8988T (cell line): Measurements from ENCODE around the gene FAM162A.

ENCODE experiments used
- DNase-seq: peaks from one replicate; pipeline ENCODE4 v3.0.0; 2011

FAM162A gene

DNA sequence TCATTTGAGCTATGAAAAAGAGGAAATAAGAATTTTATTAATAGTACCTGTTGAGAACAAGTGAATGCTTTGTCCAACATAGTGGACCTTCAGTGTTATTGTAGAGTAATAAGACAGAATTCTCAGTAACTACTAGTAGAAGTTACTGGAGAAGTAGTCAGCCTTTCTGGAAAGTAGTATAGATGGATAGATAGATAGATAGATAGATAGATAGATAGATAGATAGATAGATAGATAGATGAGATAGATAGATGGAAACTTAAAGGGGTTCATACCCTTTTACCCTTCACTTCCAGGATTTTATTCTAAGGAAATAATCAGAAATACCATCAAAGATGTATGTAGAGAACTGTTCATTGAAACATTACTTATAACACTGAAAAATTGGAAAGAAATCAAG lies 5.2 kb downstream of the FAM162A start:
- DNase-seq: no peak

DNA sequence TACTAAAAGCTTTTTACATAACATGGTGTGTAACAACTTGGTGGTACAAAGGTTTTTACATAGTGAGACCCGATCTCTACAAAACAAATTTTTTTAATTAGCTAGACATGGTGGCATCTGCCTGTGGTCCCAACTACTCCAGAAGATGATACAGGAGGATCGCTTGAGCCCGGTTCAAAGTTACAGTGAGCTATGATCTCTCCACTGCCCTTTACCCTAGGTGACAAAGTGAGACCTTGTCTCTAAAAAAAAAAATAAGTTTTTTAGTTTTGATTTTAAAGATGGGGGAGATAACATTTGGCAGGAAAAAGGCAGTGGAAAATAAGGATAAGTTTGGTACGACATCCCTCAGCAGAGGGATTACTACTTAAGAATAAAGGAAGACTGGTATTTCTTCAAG lies 5.9 kb downstream of the FAM162A start:
- no peak for DNase-seq

DNA sequence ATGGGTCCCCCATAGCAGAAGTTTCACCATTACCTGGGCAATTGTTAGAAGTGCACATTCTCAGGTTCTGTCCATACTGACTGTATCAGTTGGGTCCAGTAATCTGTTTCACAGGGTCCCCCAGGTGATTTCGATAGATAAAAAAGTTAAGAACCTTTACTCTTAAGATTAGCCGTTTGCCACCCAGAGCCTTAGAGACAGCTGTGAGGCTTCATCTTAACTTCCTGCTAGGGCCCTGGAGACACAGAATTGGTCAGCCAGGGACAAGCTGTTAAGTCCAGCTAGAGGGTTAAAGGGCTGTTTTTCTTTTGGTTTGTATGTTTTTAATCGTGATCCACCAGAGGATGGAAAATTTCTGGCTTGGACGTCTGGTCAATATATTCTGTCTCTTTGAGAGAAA lies 6.7 kb downstream of the FAM162A start:
- no peak for DNase-seq

DNA sequence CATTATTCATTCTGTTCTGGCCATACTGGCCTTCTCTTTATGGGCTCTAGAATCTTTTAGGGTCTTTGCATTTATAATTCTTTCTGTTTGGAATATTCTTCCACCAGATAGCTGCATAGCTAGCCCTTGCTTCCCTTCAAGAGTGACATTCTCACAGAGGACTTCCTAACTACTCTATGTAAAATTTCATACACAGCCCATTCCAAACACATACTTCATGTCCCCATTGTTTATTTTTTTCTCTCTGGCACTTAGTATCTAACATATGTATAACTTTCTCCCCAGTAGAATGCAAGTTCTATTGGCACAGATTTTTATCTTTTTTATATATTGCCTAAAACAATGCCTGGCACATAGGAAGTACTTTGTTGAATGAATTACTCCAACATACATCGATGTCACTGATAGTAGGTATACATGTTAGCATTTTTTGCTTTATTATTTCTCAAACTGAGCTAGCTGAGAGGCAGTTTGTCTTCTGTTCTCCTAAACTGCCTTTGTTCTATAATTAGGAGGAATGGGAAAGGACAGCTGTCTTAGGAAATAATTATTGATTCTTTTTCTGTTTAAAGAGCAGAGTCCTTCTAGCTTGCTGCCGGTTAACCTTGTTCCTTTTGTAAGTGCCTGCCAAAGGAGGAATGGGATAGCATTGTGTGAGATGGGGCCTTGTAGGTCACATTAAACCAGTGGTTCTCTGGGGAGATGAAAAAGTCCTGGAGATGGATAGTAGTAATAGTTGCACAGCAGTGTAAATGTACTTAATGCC lies 7.9 kb downstream of the FAM162A start:
- DNase-seq: no peak

DNA sequence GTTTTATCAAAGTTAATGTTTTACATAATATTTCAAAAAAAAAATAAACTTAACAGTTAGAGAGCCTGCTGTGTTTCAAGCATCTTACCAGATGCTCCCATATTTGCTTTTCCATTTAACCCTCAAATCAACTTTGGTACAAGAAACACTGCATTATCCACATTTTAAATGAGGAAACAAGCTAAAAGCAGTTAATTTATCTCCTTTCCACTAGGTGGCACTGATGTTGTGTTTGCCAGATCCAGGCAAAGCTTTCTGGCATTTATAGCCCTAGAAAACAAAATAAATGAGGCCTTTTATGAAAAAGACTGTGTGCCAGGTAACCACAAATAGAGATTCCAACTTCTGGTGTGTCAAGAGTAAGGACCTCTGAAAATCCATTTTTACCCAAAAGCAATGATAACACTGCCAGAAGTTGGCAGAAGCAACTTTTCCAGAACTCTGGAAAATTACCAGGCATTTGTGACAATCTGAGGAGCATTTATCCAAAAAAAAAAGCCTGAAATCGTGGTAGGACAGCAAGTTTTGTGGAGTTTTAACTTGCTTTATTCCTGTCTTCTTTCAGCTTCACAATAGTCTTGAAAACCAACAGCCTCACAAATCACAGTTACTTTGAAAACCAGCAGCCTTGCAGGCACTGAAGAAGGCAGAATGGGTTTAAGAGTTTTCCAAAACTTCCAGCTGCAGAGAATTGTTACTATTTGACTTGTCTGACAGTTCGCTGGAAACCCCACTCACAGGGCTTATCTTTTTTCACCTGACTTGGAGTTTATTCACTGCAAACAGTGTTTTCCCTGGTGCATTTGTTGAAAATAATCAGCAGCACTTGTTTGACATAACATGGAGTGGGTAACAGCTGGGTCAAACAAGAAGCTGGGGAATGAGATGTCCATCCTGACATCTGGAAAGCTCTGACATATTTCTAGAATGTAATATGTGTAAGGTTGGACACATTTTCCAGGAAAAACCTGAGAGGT lies 9.2 kb downstream of the FAM162A start:
- DNase-seq: no peak

DNA sequence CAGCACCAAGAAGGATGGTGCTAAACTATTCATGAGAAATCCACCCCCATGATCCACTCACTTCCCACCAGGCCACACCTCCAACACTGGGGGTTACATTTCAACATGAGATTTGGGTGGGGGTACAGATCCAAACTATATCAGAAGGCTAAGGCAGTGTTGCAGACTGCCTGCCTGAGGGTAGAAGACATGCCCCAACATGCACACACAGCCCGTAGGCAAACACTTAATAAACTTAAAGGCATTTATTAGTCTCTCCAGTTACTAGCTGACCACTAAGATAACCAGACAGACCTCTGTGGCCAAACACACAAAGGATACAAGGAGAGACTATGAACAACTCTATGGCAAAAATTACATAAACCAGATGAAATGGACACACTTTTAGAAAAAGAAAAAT lies 10.2 kb downstream of the FAM162A start:
- no peak for DNase-seq

DNA sequence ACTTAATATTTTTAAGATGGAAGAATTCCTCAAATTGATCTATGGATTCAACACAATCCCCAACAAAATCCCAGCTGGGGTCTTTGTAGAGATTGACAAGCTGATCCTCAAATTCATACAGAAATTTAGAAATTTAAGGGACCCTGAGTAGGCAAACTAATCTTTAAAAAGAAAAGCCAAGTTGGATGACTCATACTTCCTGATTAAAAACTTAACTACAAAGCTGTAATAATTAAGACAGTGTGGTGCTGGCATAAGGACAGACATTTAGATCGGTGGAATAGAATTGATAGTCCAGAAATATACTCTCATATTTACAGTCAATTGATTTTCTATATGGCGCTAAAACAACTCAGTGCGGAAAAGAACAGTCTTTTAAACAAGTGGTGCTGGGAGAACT lies 11.6 kb downstream of the FAM162A start:
- no peak for DNase-seq

DNA sequence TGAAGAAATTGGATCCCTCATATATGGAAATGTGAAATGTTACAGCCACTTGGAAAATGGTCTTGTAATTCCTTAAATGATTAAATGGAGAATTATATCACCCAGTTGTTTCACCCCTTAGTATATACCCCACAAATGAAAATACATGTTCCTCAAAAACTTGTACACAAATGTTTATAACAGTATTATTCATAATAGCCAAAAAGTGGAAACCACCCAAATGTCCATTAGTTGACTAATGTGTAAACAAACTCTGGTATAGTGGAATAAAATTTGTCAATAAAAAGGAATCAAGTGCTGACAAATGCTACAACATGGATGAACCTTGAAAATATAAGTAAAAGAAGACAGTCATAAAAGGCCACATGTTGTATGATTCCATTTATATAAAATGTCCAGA lies 12.5 kb downstream of the FAM162A start:
- no peak for DNase-seq

DNA sequence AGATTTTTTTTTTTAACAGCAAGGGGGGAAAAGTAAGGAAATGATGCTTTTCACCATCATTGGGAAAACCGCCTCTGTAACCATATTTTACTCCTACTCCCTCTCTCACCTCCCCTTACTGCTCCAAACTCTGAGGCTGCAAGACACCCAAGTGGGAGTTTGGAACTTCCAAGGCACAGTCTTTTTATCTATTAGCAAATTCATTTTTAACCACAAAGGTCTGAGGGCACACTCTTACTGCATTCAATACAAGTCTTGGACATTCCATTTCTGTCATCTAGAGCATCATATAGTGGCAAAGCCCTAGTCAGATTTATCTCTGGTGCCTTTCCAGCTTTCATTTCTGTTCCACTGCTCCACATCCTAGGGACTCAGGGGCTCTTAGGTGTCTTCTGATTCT lies 13.2 kb downstream of the FAM162A start:
- no peak for DNase-seq

DNA sequence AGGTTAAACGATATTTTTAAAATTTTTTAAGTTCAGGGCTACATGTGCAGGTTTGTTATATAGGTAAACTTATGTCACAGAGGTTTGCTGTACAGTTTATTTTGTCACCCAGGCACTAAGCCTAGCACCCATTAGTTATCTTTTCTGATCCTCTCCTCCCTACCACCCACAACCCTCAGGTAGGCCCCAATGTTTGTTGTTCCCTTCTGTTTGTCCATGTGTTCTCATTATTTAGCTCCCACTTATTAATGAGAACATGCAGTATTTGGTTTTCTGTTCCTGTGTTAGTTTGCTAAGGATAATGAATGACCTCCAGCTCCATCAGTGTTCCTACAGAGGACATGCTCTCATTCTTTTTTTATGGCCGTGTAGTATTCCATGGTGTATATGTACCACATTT lies 14.9 kb downstream of the FAM162A start:
- no peak for DNase-seq

DNA sequence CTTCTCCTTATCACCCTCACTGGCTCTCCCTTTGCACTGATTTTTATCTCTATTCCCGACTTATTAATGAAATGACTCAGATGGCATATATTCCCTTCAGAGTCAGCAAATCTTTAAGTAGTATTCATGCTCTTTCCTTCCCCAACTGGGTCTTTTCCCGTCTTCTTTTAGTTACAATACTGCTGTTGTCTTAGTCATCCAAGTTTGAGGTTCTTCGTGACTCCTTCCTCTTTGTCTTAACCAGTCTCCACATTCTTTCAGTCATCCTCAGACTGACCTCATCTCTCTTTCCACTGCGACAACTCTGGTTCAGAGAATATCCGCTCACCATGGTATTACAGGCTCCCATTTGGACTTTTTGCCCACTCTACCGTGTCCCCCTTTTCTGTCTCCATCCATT lies 19.5 kb downstream of the FAM162A start:
- DNase-seq: no peak

DNA sequence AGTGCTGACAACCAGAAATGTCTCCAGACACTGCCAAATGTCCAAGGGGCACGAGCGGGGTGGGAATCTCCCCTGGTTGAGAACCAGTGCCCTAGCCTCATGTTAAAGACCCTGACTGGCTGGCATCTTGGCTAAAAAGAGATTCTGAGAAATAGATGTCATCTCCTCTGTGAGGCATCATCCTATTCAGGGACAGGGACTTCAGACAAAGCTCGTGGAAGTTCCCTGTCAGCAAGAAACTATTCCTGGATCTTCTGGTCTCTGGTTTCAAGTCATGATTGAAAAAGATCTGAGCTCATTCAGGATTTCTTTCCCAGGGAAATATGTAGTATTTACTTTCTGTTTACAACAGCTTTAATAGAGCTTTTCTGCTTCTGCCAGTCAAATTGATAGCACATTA lies 21.0 kb downstream of the FAM162A start:
- DNase-seq: no peak

DNA sequence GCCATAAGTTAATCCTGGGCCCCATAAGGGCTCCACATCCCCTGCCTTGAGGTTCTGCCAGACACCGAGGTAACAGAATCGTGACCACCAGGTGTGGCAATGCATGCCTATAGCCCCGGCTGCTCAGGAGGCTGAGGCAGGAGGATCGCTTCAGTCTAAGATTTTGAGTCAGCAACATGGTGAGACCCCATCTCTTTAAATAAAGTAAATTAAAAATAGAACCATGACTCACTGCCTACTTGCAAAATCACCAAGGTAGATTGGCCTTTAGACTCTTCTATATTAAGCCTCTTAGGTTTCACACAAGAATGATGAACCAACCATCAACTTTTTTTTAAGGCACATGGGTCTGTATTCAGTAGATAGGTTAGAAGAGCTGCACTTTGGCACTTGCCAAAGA lies 22.2 kb downstream of the FAM162A start:
- no peak for DNase-seq

DNA sequence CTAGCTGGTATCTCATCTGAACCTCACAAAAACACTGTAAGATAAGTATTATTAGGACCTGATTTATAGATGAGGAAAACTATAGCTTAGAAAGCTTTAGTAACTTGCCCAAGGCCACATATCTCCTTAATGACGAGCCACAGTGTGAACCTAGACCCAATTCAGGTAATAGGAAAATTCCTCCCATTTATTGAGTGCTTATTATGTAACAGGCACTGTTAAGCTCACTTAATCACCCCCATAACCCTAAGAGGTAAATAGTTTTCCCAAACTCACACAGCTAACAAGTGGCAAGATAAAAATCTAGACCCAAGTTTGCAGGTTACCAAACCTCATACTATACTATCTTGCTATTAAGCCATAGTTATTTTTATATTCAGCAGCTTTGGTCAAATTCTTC lies 24.0 kb downstream of the FAM162A start:
- no peak for DNase-seq

DNA sequence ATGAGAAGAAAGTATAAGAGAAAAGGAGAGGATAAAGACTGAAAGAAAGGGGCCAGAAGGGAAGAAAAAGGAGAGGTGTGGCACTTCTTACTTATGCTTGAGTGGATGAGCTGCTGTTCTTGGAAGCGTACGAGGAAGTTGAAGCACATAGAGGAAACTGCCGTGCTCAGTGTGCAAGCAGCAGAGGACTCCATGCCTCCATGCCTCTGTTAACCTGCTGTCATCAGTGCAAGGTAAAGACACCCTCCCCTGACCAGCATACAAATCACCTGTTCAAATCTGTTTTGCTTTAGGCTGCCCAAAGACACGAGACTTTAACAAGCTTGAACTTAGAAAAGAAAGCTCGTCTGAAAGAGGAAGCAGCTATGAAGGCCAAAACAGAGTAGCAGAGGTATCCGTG lies 25.5 kb downstream of the FAM162A start:
- no peak for DNase-seq

DNA sequence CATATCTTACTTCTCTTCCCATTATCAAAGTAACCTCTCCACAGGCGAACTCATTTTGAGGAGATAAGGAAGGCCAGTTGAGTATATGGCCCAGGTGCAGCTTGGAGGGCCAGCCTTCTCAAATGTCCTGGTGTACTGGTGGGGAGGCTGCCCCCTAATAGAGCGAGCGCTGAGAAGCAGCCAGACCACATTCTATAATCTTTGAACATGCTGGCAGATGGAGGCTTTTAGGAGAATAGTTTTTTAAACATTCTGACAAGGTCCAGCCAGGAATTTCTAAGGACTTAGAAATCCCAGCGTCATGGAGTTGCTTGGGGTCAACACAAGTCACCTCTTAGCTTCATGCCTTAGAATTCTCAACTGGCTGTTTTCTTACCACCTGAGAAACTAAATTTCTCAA lies 26.1 kb downstream of the FAM162A start:
- no peak for DNase-seq

DNA sequence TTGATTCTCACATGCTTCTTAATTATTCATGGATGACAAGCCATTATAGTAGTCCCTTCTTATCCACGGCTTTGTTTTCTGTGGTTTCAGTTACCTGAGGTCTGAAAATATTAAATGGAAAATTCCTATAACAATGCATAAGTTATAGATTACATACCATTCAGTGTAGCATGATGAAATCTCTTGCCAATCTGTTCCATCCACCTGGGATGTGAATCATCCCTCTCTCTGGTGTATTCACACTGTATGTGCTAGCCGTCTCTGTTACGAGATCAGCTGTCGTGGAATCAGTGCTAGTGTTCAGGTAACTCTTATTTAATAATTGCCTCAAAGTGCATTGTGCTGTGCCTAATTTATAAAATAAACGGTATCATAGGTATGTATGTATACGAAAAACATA lies 26.7 kb downstream of the FAM162A start:
- DNase-seq: no peak

DNA sequence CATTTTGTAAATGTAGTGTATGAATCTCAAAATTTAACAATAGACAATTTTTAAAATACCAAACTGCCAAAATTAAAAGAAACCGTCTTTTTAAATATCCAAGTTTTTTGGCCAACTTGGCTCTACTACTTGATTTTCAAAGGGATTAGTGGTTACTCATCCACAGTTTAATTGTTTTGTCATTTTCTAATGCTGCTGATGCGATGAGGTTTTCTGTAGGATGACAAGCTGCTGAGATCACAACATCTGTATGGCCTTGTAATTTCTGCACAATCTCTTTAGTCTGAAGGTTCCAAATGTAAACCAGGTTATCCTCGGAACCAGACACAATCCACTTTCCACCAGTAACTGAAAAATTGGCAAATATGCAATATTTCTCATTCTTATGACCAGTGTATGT lies 30.4 kb downstream of the FAM162A start:
- DNase-seq: no peak

DNA sequence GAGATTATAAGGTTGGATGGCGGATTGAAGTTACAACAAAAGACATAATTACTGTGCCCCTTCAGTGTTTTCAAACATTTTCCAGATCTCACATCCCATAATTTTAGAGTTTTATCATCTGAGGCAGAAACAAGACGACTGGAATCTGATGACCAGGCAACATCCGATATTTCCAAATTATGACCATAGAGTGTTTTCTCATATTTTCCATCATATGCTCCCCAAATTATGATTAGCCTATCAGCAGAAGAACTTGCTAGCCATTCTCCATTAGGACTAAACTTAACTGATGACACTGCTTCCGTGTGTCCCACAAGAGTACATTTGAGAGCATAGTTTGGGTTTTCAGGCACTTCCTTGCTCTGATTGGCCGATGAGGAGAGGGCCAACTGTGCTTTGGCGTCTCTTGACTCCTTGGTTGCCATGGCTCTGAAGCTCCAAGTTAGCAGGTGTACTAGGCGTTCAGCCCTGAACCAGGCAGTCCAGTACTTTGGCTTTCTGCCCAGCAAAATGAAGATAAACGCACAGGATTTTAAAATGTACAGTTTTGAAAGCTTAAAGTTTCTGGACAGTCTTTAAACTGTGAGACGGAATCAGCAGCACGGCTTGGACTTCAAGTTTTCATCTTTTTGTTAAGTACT lies 31.2 kb downstream of the FAM162A start:
- no peak for DNase-seq

DNA sequence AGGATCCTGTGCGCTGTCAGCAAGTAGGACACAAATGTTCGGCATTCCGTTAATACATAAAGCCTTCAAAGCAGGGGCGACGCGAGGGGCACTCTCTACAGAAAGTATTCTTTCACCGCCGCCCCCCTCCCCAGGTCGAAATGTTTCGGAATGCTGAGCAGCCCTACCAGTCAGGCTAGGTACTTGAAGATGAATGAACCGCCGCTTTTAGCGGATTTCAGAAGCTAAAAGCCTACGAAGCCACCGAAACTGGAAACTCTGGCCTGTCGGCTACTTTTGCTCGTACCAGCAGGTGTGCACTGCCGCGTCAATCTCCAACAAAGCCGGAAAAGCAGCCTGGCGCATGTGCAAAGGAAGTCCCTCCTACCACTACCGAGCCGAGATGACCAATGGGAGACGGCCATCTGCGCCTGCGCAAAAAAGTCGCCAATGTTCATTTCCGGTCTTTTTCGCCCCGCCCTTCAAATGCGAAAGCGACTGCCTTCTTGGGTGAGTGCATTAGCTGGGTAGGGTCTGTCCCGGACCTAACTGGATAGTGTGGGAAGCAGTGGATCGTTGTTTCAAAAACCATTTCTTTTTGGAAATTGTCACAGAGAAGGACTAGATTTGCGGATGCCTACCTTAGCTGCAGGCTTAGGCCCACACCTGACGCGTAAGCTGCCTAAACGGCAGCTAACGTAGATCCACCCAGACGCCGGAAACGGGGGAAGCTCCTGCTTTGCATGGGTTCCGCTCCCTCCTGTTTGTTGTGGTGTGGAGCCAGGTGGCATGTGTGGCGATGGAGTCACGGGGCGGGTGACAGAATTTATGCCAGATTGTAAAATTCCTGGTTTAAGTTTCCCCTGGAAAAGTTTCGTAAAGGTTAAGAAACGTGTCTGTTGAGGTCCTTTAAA lies 32.0 kb downstream of the FAM162A start, which contains the start of gene WDR5B:
TSS of gene WDR5B (minus strand) at position 301 of the 893 bp plus-strand sequence. CDS start 534 bp downstream, outside the sequence.
- peak; percentile 73 for DNase-seq

DNA sequence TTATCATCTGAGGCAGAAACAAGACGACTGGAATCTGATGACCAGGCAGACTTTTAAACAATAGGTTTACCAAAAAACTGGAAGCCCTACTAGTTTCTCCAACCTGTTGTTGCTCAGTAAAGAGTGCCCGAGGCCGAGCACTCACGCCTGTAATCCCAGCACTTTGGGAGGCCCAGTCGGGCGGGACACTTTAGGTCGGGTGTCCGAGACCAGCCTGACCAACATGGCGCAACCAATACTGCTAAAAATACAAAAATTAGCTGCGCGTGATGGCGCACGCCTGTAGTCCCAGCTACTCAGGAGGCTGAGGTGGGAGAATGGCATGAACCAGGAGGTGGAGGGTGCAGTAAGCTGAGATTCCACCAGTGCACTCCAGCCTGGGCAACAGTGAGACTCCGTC lies 33.0 kb downstream of the FAM162A start:
- DNase-seq: no peak

DNA sequence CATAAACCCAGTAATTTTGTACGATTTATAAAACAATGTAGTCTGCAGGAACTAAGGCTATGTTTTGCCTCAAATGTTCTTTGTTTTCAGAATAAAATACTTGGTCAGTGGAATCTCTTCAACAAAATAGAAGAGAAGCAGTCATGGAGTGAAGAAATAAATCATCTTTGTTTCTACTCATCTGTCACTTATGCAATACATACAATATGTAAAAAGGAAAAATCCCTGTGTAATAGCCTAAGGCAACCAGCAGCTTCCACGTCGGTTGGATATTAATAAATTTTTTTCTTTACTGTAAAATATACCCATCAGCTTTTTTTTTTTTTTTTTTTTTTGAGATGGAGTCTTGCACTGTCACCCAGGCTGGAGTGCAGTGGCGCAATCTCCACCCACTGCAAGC lies 37.1 kb downstream of the FAM162A start:
- no peak for DNase-seq

DNA sequence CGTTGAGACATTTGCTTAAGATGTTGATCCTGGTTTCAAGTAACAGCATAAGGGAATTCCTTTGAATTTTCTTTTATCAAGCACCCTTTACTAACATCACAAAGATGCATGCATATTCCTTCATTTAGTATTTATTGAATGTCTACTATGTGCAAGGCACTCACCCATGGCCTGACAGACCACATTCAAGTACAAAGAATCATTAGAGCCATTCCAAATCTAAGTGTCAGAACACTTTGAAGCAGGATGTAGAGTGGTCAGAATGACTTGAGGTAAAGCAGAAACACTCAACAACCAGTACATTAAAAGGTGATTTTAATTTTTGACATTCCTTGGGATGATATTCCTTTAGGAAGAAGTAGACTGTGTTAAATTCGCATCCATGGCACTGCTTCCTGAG lies 37.9 kb downstream of the FAM162A start:
- DNase-seq: no peak
